Measurements from ENCODE around the gene PRKD1.

DNA sequence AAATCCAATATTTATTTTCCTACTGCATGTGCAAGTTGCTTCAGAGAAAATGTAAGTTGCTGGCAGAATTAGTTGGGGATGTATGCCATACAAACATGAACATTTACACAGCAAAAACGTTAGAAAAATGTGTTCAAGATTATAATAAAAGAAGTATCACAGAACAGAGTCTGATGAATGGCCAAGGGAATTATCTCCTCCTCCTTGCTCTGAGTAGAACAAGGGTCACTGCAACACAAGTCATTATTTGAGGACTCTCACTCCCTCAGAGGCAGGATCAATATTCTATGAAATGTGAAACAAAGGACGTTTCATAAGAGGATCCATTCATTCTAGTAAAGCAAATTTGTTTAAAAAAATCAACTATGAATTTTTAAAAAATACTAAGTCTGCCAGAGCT is 177.8 kb downstream of the PRKD1 start:
- TF ChIP-seq, protein P1, sequence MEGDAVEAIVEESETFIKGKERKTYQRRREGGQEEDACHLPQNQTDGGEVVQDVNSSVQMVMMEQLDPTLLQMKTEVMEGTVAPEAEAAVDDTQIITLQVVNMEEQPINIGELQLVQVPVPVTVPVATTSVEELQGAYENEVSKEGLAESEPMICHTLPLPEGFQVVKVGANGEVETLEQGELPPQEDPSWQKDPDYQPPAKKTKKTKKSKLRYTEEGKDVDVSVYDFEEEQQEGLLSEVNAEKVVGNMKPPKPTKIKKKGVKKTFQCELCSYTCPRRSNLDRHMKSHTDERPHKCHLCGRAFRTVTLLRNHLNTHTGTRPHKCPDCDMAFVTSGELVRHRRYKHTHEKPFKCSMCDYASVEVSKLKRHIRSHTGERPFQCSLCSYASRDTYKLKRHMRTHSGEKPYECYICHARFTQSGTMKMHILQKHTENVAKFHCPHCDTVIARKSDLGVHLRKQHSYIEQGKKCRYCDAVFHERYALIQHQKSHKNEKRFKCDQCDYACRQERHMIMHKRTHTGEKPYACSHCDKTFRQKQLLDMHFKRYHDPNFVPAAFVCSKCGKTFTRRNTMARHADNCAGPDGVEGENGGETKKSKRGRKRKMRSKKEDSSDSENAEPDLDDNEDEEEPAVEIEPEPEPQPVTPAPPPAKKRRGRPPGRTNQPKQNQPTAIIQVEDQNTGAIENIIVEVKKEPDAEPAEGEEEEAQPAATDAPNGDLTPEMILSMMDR (IDR thresholded peaks at IDR 0.05) = no peak
- TF ChIP-seq POLR2A (IDR thresholded peaks at IDR 0.05) = no peak
